Upper lobe of left lung (tissue), 6 donors: Measurements from ENCODE around the gene TREML2. TPM values are rescaled to one million over a fixed set of nuclear protein-coding genes. Genes with fewer than 3 reads are reported as not detected.
A peak's percentile ranks its signal among the peaks of the same experiment; 100 is the strongest.

Experiments
- ATAC-seq, 2 donors: fragments of 200-7000 bp; cut with Tn5 transposase; one replicate each; pipeline ENCODE4 v1.9.1; 2022; ENCODE audit warnings: mild to moderate bottlenecking in 2 of 2, moderate library complexity in 2 of 2; ENCODE audit not compliant: low FRiP score in 2 of 2
- DNase-seq, 2 donors: peaks; one replicate each; pipeline ENCODE4 v3.0.0-alpha.2; 2019 to 2020
- H3K27ac ChIP-seq, 4 donors: fragments of 200-600 bp; sonication (generic); one replicate each; pipeline ENCODE4 v1.5.1; 2016 to 2019
- H3K27me3 ChIP-seq, 4 donors: fragments of 200-600 bp; sonication (generic); one replicate each; pipeline ENCODE4 v1.5.1; 2017 to 2019
- H3K36me3 ChIP-seq, 4 donors: fragments of 200-600 bp; sonication (generic); one replicate each; pipeline ENCODE4 v1.5.1; 2016 to 2019
- H3K4me1 ChIP-seq, 4 donors: fragments of 200-600 bp; sonication (generic); one replicate each; pipeline ENCODE4 v1.5.1; 2018 to 2019
- H3K4me3 ChIP-seq, 4 donors: fragments of 200-600 bp; sonication (generic); one replicate each; pipeline ENCODE4 v1.5.1; 2017 to 2019; ENCODE audit warnings: mild to moderate bottlenecking in 2 of 4, moderate library complexity in 1 of 4
- H3K9me3 ChIP-seq, 4 donors: fragments of 200-600 bp; sonication (generic); one replicate each; pipeline ENCODE4 v1.5.1; 2018 to 2019
- CTCF ChIP-seq, 6 experiments: fragments of 450-650 bp in 4 of 6; fragments of 200-600 bp in 2 of 6; sonication (generic) in 2 of 6; IDR thresholded peaks; one replicate each; pipeline ENCODE4 v1.5.1; 2016 to 2019; ENCODE audit warnings: antibody characterized with exemption in 6 of 6
- EP300 ChIP-seq, 4 donors: sonication (generic); formaldehyde crosslinking; IDR thresholded peaks; one replicate each; pipeline ENCODE4 v1.5.1; 2017; ENCODE audit warnings: antibody characterized with exemption in 4 of 4, control low read depth in 2 of 4
- POLR2A ChIP-seq, 4 donors: fragments of 450-650 bp; IDR thresholded peaks; one replicate each; pipeline ENCODE4 v1.5.1; 2016 to 2017; ENCODE audit warnings: antibody characterized with exemption in 4 of 4, mild to moderate bottlenecking in 2 of 4
- POLR2AphosphoS5 ChIP-seq, 2 donors: sonication (generic); formaldehyde crosslinking; IDR thresholded peaks; one replicate each; pipeline ENCODE4 v1.5.1; 2017; ENCODE audit warnings: antibody characterized with exemption in 2 of 2
- WGBS, 2 donors: methylation state at CpG; one replicate each; pipeline ENCODE4 v1.1.5; 2017 to 2018; 5-methylcytosine and 5-hydroxymethylcytosine counted together
- total RNA-seq, 6 donors: library from RNA; depleted of rRNA in 4 of 6; stranded (reverse); fragments of >200 nt in 4 of 6; gene quantifications; one replicate each; pipeline versions ENCODE4 v1.1.0 to v1.2.1, GENCODE V29; 2016 to 2021
- donor health status: DM: no; HTN: no; CAD: no; lungs with moderate emphysema.
- donor health status: DM: no; HTN: yes; CAD: no; lungs with severe emphysema.

TREML2 gene
- total RNA-seq, 6 donors from 2014 or later = 0.67 to 2.3 (median 1.5) TPM; not detected in 1

GRCh38 chr6:41167173-41167963 is 33.6 kb downstream of the TREML2 start:
- Histone ChIP-seq H3K4me3 (no peak overlapping the region), H3K4me1 (no peaks in the 10 kb centered on the region), H3K27me3 (no peaks in the 10 kb centered on the region), H3K36me3 (no peaks in the 10 kb centered on the region), H3K9me3 (no peaks in the 10 kb centered on the region), H3K27ac (no peak overlapping the region)
- no peak for TF ChIP-seq POLR2AphosphoS5 (IDR thresholded peaks at IDR 0.05)
- TF ChIP-seq CTCF (IDR thresholded peaks at IDR 0.05) = no peak
- TF ChIP-seq POLR2A (IDR thresholded peaks at IDR 0.05) = no peak
- no peak for TF ChIP-seq EP300 (IDR thresholded peaks at IDR 0.05)
- ATAC-seq (no peak), DNase-seq (no peak)
- 58 to 63% methylated on average over 5 of the region's 5 CpGs for WGBS, 2 donors

GRCh38 chr6:41164551-41165120 is 36.3 kb downstream of the TREML2 start:
- Histone ChIP-seq H3K36me3 (no peaks in the 10 kb centered on the region), H3K9me3 (no peaks in the 10 kb centered on the region), H3K4me3 (no peak overlapping the region), H3K27ac (no peak overlapping the region), H3K27me3 (no peaks in the 10 kb centered on the region), H3K4me1 (no peaks in the 10 kb centered on the region)
- TF ChIP-seq POLR2A (IDR thresholded peaks at IDR 0.05) (no peak), EP300 (IDR thresholded peaks at IDR 0.05) (no peak), POLR2AphosphoS5 (IDR thresholded peaks at IDR 0.05) (no peak), CTCF (IDR thresholded peaks at IDR 0.05) (no peak)
- no peak for DNase-seq
- 79 to 83% methylated on average over 4 of the region's 4 CpGs for WGBS, 2 donors
- ATAC-seq = no peak

DNA sequence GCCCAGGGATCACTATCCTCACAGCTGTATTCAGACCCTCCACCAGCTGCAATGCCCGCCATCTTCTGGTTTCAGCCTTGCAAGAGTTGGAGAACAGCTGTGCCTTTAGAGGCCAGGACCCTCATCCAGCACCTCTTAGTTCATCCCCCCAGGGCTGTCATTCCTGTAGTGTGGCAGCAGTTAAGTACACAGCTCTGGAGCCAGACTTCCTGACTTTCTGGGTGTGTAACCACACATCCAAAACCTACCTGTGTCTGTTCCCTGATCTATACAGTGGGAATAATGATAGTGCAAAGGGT is 37.6 kb downstream of the TREML2 start:
- no peaks in the 10 kb centered on the region for H3K9me3 ChIP-seq
- ATAC-seq (no peak), DNase-seq (no peak)
- no peaks in the 10 kb centered on the region for H3K27me3 ChIP-seq
- H3K4me3 ChIP-seq = no peak overlapping the region
- WGBS, 2 donors = 100% methylated on average over 1 of the region's 1 CpG; no CpG with 5 or more reads in 1 of the 2 donors
- peaks cover 0 to 6% (median 2%) of the 10 kb centered on the region in 4 donors for H3K4me1 ChIP-seq
- H3K36me3 ChIP-seq = no peaks in the 10 kb centered on the region
- TF ChIP-seq POLR2AphosphoS5 (IDR thresholded peaks at IDR 0.05) (no peak), EP300 (IDR thresholded peaks at IDR 0.05) (no peak), CTCF (IDR thresholded peaks at IDR 0.05) (no peak), POLR2A (IDR thresholded peaks at IDR 0.05) (no peak)
- no peak overlapping the region for H3K27ac ChIP-seq

- DNase-seq = peak in 1 of 2 donors; percentile 30
- peak in 1 of 2 donors; percentile 43 for ATAC-seq
- WGBS, 2 donors = 63 to 82% methylated on average over 9 to 10 of the region's 10 CpGs
- H3K27me3 ChIP-seq = no peaks in the 10 kb centered on the region
- H3K27ac ChIP-seq = no peak within 1 kb of the TSS
- H3K4me1 ChIP-seq = peaks cover 0 to 6% (median 2%) of the 10 kb centered on the region in 4 donors
- peak within 1 kb of the TSS in 2 of 4 donors; percentile 14 to 31 for H3K4me3 ChIP-seq
- no peak for TF ChIP-seq POLR2A (IDR thresholded peaks at IDR 0.05)
- no peaks in the 10 kb centered on the region for H3K9me3 ChIP-seq
- H3K36me3 ChIP-seq = no peaks in the 10 kb centered on the region
Measured at GRCh38 chr6:41162687-41163418, 38.1 kb downstream of the TREML2 start, which contains the start of gene TREM2. Gene TREM2, minus strand, starts transcription at chr6:41163116. Its CDS starts 34 bp downstream, at chr6:41163082.

DNA sequence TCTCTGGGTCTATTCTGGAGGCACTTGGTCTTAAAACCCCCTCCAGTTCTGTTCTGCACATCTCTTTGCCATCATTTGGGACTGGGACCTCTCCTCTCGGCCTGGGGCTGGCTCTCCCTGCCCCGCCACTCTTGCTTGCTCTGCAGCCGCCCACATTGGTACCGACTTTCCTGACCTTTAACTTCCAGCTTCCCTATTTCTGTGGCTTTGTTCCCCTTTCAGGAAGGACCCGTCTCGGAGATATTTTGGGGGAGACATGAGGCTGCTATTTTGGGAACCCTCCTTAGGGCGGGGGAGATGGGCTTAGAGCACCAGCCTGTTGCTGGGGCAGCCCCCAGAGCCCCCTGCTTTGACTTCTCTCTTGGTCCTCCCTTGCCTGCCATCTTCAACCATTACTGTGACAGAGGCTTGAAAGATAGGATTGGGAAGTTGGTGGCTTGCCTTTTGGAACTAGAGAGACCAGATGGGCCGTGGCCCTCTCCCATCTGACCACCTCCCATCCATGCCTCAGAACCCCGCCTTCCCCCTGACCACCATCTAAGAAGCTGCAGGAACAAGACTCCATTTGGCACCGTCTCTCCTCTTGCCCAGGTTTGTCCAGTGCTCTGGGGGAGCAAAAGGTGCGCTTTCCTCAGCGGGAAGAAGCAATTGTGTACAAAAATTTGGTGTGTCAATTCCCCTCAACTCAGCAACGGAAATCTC is 38.9 kb downstream of the TREML2 start:
- Histone ChIP-seq H3K9me3 (no peaks in the 10 kb centered on the region), H3K27me3 (no peaks in the 10 kb centered on the region), H3K36me3 (no peaks in the 10 kb centered on the region), H3K27ac (no peak overlapping the region), H3K4me1 (peaks cover 0 to 6% (median 2%) of the 10 kb centered on the region in 4 donors), H3K4me3 (peak overlapping the region in 2 of 4 donors; percentile 14 to 31)
- TF ChIP-seq POLR2AphosphoS5 (IDR thresholded peaks at IDR 0.05) (no peak), POLR2A (IDR thresholded peaks at IDR 0.05) (no peak), EP300 (IDR thresholded peaks at IDR 0.05) (no peak), CTCF (IDR thresholded peaks at IDR 0.05) (no peak)
- ATAC-seq (no peak), DNase-seq (peak in 1 of 2 donors; percentile 15)
- 62 to 70% methylated on average over 11 to 13 of the region's 13 CpGs for WGBS, 2 donors
